GM23248 (cell line): ENCODE measurements around the gene SEC16A. TPM values are rescaled to one million over a fixed set of nuclear protein-coding genes. Genes with fewer than 3 reads are reported as not detected.

Source experiments
- DNase-seq: peaks from one replicate; pipeline ENCODE4 v3.0.0-alpha.2; 2015
- H2AFZ ChIP-seq: fragments of 200-600 bp; sonication (generic); 2 replicates; pipeline ENCODE4 v1.6.1; 2016; ENCODE audit warnings: antibody characterized with exemption
- H3F3A ChIP-seq: fragments of 200-600 bp; sonication (generic); 2 replicates; pipeline ENCODE4 v1.6.1; 2016; ENCODE audit warnings: mild to moderate bottlenecking, antibody characterized with exemption, mixed run types; ENCODE audit not compliant: insufficient read depth
- H3K27ac ChIP-seq: fragments of 200-600 bp; sonication (generic); 2 replicates; pipeline ENCODE4 v1.5.1; 2016; ENCODE audit warnings: mild to moderate bottlenecking
- H3K27me3 ChIP-seq: fragments of 200-600 bp; sonication (generic); replicated peaks from 2 replicates; pipeline ENCODE4 v1.6.1; 2016; ENCODE audit warnings: mild to moderate bottlenecking; ENCODE audit not compliant: insufficient read depth
- H3K36me3 ChIP-seq: fragments of 200-600 bp; sonication (generic); 2 replicates; pipeline ENCODE4 v1.6.1; 2016; ENCODE audit warnings: low read depth, mild to moderate bottlenecking
- H3K4me1 ChIP-seq: fragments of 200-600 bp; sonication (generic); 2 replicates; pipeline ENCODE4 v1.6.1; 2016; ENCODE audit warnings: mild to moderate bottlenecking; ENCODE audit not compliant: insufficient read depth
- H3K4me2 ChIP-seq: fragments of 200-600 bp; sonication (generic); one replicate; pipeline ENCODE4 v1.6.1; 2016; ENCODE audit warnings: mild to moderate bottlenecking; ENCODE audit not compliant: unreplicated experiment
- H3K4me3 ChIP-seq: fragments of 200-600 bp; sonication (generic); 2 replicates; pipeline ENCODE4 v1.5.1; 2016; ENCODE audit warnings: mild to moderate bottlenecking
- H3K79me2 ChIP-seq: fragments of 200-600 bp; sonication (generic); 2 replicates; pipeline ENCODE4 v1.6.1; 2016; ENCODE audit warnings: mild to moderate bottlenecking; ENCODE audit not compliant: insufficient read depth
- H3K9ac ChIP-seq: fragments of 200-600 bp; sonication (generic); 2 replicates; pipeline ENCODE4 v1.6.1; 2016; ENCODE audit warnings: mild to moderate bottlenecking
- H3K9me2 ChIP-seq: fragments of 200-600 bp; sonication (generic); 2 replicates; pipeline ENCODE4 v1.6.1; 2016; ENCODE audit warnings: mixed run types, mild to moderate bottlenecking, moderate library complexity; ENCODE audit not compliant: insufficient read depth
- H3K9me3 ChIP-seq: fragments of 200-600 bp; sonication (generic); one replicate; pipeline ENCODE4 v1.6.1; 2017; ENCODE audit warnings: low read depth
- H4K20me1 ChIP-seq: fragments of 200-600 bp; sonication (generic); 2 replicates; pipeline ENCODE4 v1.6.0; 2016; ENCODE audit not compliant: insufficient read depth
- EZH2 ChIP-seq: fragments of 200-600 bp; sonication (generic); IDR thresholded peaks from 2 replicates; pipeline ENCODE4 v1.6.1; 2018; ENCODE audit warnings: antibody characterized with exemption, mild to moderate bottlenecking; ENCODE audit not compliant: insufficient read depth, poor library complexity, severe bottlenecking
- EZH2phosphoT487 ChIP-seq: fragments of 200-600 bp; sonication (generic); IDR thresholded peaks from 2 replicates; pipeline ENCODE4 v1.6.1; 2018; ENCODE audit warnings: antibody characterized with exemption, moderate library complexity, mild to moderate bottlenecking, low read depth; ENCODE audit not compliant: insufficient read depth
- WGBS, 2 experiments: methylation state at CpG; one replicate each; pipeline ENCODE4 v1.1.6; 2015 to 2017; ENCODE audit warnings: low lambda C conversion rate in 2 of 2, low coverage in 1 of 2; ENCODE audit errors: missing lambda C conversion rate in 2 of 2; 5-methylcytosine and 5-hydroxymethylcytosine counted together
- in situ Hi-C: fragments of 300-500 bp; cut with MboI; formaldehyde crosslinking; loops from 2 replicates; pipeline ENCODE4 v1.15.0; 2020
- polyA plus RNA-seq: library from polyadenylated mRNA; unstranded; fragments of >200 nt; fragmentation: Nextera tagmentation; extraction: Ambion mirVana; gene quantifications from 2 replicates; pipeline ENCODE4 v1.2.1, GENCODE V29; 2016
- total RNA-seq: library from RNA; depleted of rRNA; stranded (reverse); fragments of >200 nt; shearing (Covaris generic); gene quantifications from 2 replicates; pipeline ENCODE4 v1.2.3, GENCODE V29; 2014

Gene SEC16A
- total and polyA plus RNA-seq, 2 experiments from 2014 or later = 34.5 to 43.4 TPM

DNA sequence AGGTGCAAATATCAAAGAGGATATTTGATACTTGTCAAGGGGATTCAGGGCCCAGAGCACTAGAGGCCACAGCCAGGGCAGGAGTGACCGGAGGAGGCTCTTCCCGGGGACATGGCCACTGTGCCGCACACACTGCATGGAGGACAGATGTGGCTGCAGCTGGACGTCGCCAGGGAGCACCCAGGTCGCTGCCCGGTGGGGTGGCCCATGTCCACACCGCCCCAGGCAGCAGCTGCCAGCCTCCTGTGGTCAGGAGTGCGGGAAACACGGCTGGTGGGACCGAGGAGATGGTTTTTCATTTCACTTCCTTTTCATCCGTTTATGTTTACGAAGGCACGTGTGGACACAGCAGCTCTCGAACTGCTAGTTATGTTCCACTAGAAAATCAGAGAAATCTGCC is 15.1 kb downstream of the SEC16A start:
- H2AFZ ChIP-seq = no peak overlapping the region
- H4K20me1 ChIP-seq = no peaks in the 10 kb centered on the region
- H3K79me2 ChIP-seq = peaks cover 99% of the 10 kb centered on the region
- H3K36me3 ChIP-seq = peaks cover 68% of the 10 kb centered on the region
- no peaks in the 10 kb centered on the region for H3K9me3 ChIP-seq
- H3K4me1 ChIP-seq = no peaks in the 10 kb centered on the region
- WGBS, 2 experiments = 79 to 81% methylated on average over 15 of the region's 15 CpGs
- H3K27ac ChIP-seq = no peak overlapping the region
- no peaks in the 10 kb centered on the region for H3K27me3 ChIP-seq
- H3K9me2 ChIP-seq = no peaks in the 10 kb centered on the region
- no peak overlapping the region for H3K4me2 ChIP-seq
- no peak overlapping the region for H3K9ac ChIP-seq
- no peak overlapping the region for H3K4me3 ChIP-seq
- H3F3A ChIP-seq = no peaks in the 10 kb centered on the region
- in situ Hi-C loops = no loop called here
- TF ChIP-seq EZH2 (no peak), EZH2phosphoT487 (no peak)
- DNase-seq = no peak

DNA sequence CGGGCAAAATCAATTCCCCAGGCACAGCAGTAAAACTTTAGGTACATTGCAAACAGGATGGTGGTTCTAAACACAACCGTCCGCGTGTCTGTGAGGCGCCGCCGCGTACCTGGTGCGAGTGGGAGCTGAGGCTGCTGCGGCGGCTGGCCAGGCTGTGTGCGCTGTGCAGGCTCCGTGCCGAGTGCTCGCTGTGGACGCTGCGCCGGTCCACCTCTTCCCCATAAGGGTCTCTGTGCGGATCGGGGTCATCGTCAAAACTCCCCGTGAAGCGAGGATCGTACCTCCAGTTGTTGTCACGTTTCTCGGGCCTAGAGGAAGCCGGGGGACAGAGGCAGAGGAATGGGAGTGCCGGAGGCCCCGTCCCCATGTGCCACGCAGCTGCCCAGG is 16.7 kb downstream of the SEC16A start:
- H3K4me1 ChIP-seq = no peaks in the 10 kb centered on the region
- TF ChIP-seq EZH2 = no peak
- TF ChIP-seq EZH2phosphoT487 = no peak
- H3K9me2 ChIP-seq = no peaks in the 10 kb centered on the region
- no peaks in the 10 kb centered on the region for H3K27me3 ChIP-seq
- no peak for DNase-seq
- H3K27ac ChIP-seq = no peak overlapping the region
- H3K4me2 ChIP-seq = no peak overlapping the region
- peaks cover 65% of the 10 kb centered on the region for H3K36me3 ChIP-seq
- no peak overlapping the region for H2AFZ ChIP-seq
- in situ Hi-C loops = no loop called here
- no peaks in the 10 kb centered on the region for H4K20me1 ChIP-seq
- no peak overlapping the region for H3K4me3 ChIP-seq
- H3F3A ChIP-seq = no peaks in the 10 kb centered on the region
- no peaks in the 10 kb centered on the region for H3K9me3 ChIP-seq
- H3K79me2 ChIP-seq = peaks cover 97% of the 10 kb centered on the region
- 95 to 96% methylated on average over 30 of the region's 30 CpGs for WGBS, 2 experiments
- H3K9ac ChIP-seq = no peak overlapping the region

DNA sequence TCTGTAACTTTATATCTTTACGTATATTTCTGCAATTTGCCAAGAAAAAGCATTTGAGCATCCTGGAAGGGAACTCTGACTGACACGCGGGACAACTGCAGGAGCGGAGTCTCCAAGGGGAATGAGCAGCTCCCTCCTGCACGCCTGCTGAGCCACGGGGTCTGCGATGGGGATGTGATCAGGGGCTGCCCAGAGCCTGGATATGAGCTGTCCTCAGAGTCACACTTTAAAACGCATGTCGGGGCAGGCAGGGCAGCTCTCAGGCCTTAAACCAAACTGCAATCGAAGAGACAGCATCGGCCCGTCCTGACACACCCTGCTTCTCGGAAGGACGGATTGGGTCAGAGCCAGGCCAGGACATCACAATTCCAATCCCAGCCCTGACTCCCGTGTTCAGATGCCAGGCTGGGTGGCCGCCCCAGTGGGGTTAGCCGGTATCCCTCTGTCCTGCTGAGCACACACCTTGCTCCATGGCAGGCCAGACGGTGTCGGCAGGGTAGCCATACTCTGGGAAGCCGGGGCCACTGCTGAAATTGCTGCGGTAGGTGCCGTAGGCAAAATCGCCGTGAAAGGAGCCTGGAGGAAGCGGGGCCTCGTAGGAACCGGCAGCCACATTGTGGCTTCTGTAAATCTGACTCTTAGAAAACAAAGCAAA is 17.2 kb downstream of the SEC16A start:
- peaks cover 97% of the 10 kb centered on the region for H3K79me2 ChIP-seq
- WGBS, 2 experiments = 88% methylated on average over 26 to 27 of the region's 27 CpGs
- in situ Hi-C loops = no loop called here

DNA sequence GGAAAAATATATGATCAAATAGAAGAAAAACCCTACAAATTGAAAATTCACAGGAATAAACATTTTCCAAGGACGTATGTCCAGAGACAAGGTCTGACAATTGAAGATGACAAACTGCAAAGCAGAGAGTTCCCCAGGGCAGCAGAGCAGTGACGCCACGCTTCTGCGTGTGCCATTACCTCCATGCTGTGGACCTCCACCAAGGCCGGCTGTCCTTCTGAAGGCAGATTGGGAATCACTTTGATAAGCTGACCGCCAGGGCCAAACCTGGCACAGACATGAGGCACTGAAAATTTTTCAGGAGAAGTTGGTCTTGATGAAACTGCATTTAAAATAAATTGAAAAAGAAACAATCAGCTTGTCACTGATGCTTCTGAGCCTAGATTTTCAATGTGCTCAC is 18.6 kb downstream of the SEC16A start:
- no peak overlapping the region for H3K9ac ChIP-seq
- in situ Hi-C loops = no loop called here
- WGBS, 2 experiments = 87 to 89% methylated on average over 6 of the region's 6 CpGs
- no peak for DNase-seq
- H3K4me1 ChIP-seq = no peaks in the 10 kb centered on the region
- TF ChIP-seq EZH2phosphoT487 = no peak
- TF ChIP-seq EZH2 = no peak
- H3K79me2 ChIP-seq = peaks cover 95% of the 10 kb centered on the region
- no peak overlapping the region for H3K27ac ChIP-seq
- H2AFZ ChIP-seq = no peak overlapping the region
- no peak overlapping the region for H3K4me3 ChIP-seq
- H3K27me3 ChIP-seq = no peaks in the 10 kb centered on the region
- no peaks in the 10 kb centered on the region for H3K9me3 ChIP-seq
- peaks cover 69% of the 10 kb centered on the region for H3K36me3 ChIP-seq
- H4K20me1 ChIP-seq = no peaks in the 10 kb centered on the region
- no peaks in the 10 kb centered on the region for H3F3A ChIP-seq
- H3K4me2 ChIP-seq = no peak overlapping the region
- no peaks in the 10 kb centered on the region for H3K9me2 ChIP-seq

More for the DNA sequence above, 17.2 kb downstream of the SEC16A start:
- Histone ChIP-seq H4K20me1 (no peaks in the 10 kb centered on the region), H3K9me2 (no peaks in the 10 kb centered on the region), H3F3A (no peaks in the 10 kb centered on the region), H3K4me2 (no peak overlapping the region), H3K36me3 (peaks cover 67% of the 10 kb centered on the region), H3K27me3 (no peaks in the 10 kb centered on the region), H3K9me3 (no peaks in the 10 kb centered on the region), H3K9ac (no peak overlapping the region), H2AFZ (no peak overlapping the region), H3K27ac (no peak overlapping the region), H3K4me3 (no peak overlapping the region), H3K4me1 (no peaks in the 10 kb centered on the region)
- no peak for DNase-seq
- TF ChIP-seq EZH2phosphoT487 = no peak
- TF ChIP-seq EZH2 = no peak
